Measurements from ENCODE around the gene EEF1A2. TPM values are rescaled to one million over a fixed set of nuclear protein-coding genes. Genes with fewer than 3 reads are reported as not detected.

EEF1A2 gene
- total and polyA plus RNA-seq, 12 donors = 59.5 to 407 (median 139) TPM

- TF ChIP-seq, protein P1, sequence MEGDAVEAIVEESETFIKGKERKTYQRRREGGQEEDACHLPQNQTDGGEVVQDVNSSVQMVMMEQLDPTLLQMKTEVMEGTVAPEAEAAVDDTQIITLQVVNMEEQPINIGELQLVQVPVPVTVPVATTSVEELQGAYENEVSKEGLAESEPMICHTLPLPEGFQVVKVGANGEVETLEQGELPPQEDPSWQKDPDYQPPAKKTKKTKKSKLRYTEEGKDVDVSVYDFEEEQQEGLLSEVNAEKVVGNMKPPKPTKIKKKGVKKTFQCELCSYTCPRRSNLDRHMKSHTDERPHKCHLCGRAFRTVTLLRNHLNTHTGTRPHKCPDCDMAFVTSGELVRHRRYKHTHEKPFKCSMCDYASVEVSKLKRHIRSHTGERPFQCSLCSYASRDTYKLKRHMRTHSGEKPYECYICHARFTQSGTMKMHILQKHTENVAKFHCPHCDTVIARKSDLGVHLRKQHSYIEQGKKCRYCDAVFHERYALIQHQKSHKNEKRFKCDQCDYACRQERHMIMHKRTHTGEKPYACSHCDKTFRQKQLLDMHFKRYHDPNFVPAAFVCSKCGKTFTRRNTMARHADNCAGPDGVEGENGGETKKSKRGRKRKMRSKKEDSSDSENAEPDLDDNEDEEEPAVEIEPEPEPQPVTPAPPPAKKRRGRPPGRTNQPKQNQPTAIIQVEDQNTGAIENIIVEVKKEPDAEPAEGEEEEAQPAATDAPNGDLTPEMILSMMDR (IDR thresholded peaks at IDR 0.05) = no peak
- no peak for TF ChIP-seq POLR2A (IDR thresholded peaks at IDR 0.05)
- DNase-seq = peak in 2 of 7 donors; percentile 41 to 52
- Histone ChIP-seq H3K4me1 (replicated peaks in 1 of 2) (peaks cover 0 to 7% of the 10 kb centered on the region in 2 donors), H3K27ac (peak within 1 kb of the TSS in 2 of 5 donors; percentile 30 to 65), H3K9me3 (replicated peaks in 1 of 3) (no peaks in the 10 kb centered on the region), H3K36me3 (replicated peaks in 1 of 2) (no peaks in the 10 kb centered on the region), H3K4me3 (peak within 1 kb of the TSS in 1 of 4 donors; percentile 40), H3K27me3 (peaks cover 7% of the 10 kb centered on the region)
- 73 to 84% (median 79%) methylated on average over 4 to 29 of the region's 29 CpGs for WGBS, 4 donors
- intact Hi-C loops (cut with DNase I) = loop anchor here (5.0 to 10.0 kb wide), 2 partner anchors 328 to 440 kb away; partner anchors contain the start of genes ABHD16B (in 1 of the 2), SAMD10 (in 1 of the 2) and TPD52L2 (in 1 of the 2)
Observed at GRCh38 chr20:63536997-63537524, 38.2 kb upstream of the EEF1A2 start, which contains the start of gene PTK6. TSS of gene PTK6 (minus strand) at chr20:63537376. CDS start at chr20:63537314, 62 bp downstream.

- no peaks in the 10 kb centered on the region for H3K36me3 ChIP-seq (replicated peaks in 1 of 2)
- no peaks in the 10 kb centered on the region for H3K9me3 ChIP-seq (replicated peaks in 1 of 3)
- peaks cover 0 to 7% of the 10 kb centered on the region in 2 donors for H3K4me1 ChIP-seq (replicated peaks in 1 of 2)
- peak in 1 of 7 donors; percentile 65 for DNase-seq
- intact Hi-C loops (cut with DNase I) = loop anchor here (5.0 to 10.0 kb wide), 2 partner anchors 328 to 441 kb away; partner anchors contain the start of genes ABHD16B (in 1 of the 2), SAMD10 (in 1 of the 2) and TPD52L2 (in 1 of the 2)
- TF ChIP-seq, protein P1 (IDR thresholded peaks at IDR 0.05) = no peak
- 49 to 67% (median 61%) methylated on average over 6 to 35 of the region's 35 CpGs for WGBS, 4 donors
- H3K27ac ChIP-seq = no peak overlapping the region
- no peak overlapping the region for H3K4me3 ChIP-seq
- peaks cover 7% of the 10 kb centered on the region for H3K27me3 ChIP-seq
Observed at GRCh38 chr20:63536241-63536977, 37.5 kb upstream of the EEF1A2 start.

DNA sequence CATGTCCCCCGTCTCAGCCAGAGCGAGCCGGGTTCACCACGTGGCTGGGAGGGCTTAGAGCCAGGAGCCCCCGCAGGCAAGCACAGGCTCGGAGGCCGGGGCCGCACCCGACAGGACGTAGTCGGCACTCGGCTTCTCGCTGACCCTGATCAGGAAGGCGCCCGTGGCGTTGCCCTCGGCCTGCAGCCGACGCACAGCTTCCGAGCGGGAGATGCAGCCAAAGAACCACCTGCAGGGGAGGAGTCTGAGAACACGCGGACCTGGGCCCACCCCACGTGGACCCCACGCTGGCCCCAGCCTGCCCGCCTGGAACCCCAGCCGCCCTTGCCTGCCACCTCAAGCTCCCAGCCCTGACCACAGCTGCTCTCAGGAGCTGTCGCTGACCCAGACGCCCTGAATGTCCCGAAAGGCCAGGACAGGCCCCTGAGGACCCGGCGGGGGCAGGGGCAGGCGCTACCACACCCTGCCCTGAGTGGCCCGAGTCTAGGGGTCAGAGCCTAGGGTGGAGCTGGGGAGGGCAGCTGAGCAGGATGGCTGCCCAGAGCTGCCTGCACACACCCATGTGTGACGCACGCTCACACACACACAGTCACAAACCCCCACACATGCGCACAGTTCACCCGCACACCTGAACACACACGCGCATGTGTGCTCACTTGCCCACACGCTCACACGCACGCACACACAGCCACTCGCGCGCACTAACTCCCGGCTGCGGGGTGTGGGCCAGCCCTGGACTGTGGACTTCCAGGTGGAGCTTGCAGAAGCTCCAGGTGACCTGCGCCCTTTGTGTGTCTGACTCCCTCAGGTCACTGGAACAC is 36.2 kb upstream of the EEF1A2 start:
- Histone ChIP-seq H3K27ac (no peak overlapping the region), H3K4me1 (replicated peaks in 1 of 2) (peaks cover 0 to 7% of the 10 kb centered on the region in 2 donors), H3K9me3 (replicated peaks in 1 of 3) (no peaks in the 10 kb centered on the region), H3K4me3 (no peak overlapping the region), H3K36me3 (replicated peaks in 1 of 2) (no peaks in the 10 kb centered on the region), H3K27me3 (peaks cover 7% of the 10 kb centered on the region)
- WGBS, 4 donors = 61 to 76% (median 70%) methylated on average over 23 to 49 of the region's 49 CpGs
- TF ChIP-seq, protein P1 (IDR thresholded peaks at IDR 0.05) = no peak
- TF ChIP-seq POLR2A (IDR thresholded peaks at IDR 0.05) = no peak
- intact Hi-C loops (cut with DNase I) = loop anchor here (5.0 to 10.0 kb wide), 2 partner anchors 330 to 442 kb away; partner anchors contain the start of genes ABHD16B (in 1 of the 2), SAMD10 (in 1 of the 2) and TPD52L2 (in 1 of the 2)
- no peak for DNase-seq
